GM18868 (cell line): ENCODE results near the gene FAM78A.
"Not testable (repeated sequence)": the region's sequence is repeated elsewhere in the genome, so short reads cannot be mapped to it uniquely, and the experiment has no call there.

Experiments used
- ATAC-seq: cut with Tn5 transposase; IDR thresholded peaks from one replicate; pipeline ENCODE4 v1.9.1; 2021; ENCODE audit warnings: mild to moderate bottlenecking, moderate library complexity; ENCODE audit not compliant: unreplicated experiment

The FAM78A gene

GRCh38 chr9:131270171-131271015, 5.9 kb downstream of the FAM78A start:
- ATAC-seq, result no peak

DNA sequence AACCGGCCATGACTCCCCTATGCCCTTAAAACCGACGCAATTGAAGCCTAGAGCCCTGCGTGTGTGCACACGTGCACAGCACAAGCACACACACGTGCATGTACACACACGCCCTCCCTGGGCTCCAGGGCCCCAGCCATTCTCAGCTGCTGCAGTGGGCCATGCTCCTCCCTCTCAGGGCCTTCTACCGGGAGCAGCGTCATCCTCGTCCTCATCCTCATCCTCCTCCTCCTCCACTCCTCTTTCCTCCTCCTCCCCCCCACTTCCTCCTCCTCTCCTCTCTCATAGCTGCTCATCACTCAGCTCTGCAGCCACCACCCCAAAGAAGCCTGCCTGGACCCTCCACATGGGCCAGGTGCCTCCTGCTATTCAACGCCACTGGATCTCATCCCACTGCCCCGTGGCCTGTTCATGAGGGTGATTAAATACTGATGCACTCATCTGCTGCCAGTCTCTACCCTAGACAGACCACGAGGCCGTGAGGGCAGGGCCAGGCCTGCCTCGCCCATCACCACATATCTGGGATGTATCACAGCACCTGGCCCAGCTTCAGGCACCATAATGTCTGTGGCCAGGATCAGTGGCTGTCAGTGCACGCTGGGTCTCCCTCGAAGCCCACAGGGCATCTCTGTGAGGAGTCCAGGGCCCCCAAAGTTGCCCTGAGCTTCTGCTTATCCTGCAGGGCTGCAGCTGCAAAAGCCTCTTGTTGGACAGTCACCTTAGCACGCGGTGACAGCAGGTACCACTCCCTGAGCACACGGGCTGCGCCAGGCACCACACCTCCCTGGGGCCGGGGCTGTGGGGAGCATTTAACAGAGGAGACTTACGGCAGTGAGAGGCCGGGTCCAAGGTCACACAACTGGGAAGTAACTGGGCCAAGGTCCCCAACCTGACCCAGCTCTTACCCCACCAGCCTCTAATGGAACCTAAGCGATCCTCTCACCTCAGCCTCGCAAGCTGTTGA, 9.8 kb downstream of the FAM78A start:
- ATAC-seq, result no peak

GRCh38 chr9:131264231-131264630, 12.1 kb downstream of the FAM78A start:
- no peak for ATAC-seq

DNA sequence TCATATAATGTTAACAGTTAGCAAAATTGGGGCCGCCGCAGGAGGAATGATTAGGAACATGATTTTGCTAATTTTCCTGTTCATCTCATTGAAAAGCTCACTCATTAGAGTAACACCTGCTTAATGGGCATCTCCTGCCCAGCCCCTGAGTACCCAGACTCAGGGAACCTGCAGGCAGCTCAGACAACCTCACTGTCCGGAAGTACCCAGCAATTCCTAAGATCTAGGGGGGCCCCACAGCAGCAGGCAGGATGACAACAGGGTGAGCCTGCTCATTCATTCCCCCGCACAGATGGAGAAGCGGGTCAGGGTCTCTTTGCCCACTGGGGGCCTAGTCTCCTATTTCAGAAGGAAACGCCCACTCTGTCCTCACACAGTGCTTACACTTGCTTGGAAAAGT, 12.6 kb downstream of the FAM78A start:
- ATAC-seq, result no peak

DNA sequence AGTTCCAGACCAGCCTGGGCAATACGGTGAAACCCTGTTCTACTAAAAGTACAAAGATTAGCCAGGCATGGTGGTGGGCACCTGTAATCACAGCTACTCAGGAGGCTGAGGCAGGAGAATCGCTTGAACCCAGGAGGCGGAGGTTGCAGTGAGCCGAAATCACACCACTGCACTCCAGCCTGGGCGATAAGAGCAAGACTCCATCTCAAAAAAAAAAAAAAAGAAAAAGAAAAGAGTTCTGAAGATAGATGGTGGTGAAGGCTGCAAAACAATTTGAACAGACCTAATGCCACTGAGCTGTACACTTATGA, 13.3 kb downstream of the FAM78A start:
- not testable (repeated sequence) for ATAC-seq

- ATAC-seq, result peak; percentile 66
Observed at GRCh38 chr9:131262327-131263032, 13.8 kb downstream of the FAM78A start.

DNA sequence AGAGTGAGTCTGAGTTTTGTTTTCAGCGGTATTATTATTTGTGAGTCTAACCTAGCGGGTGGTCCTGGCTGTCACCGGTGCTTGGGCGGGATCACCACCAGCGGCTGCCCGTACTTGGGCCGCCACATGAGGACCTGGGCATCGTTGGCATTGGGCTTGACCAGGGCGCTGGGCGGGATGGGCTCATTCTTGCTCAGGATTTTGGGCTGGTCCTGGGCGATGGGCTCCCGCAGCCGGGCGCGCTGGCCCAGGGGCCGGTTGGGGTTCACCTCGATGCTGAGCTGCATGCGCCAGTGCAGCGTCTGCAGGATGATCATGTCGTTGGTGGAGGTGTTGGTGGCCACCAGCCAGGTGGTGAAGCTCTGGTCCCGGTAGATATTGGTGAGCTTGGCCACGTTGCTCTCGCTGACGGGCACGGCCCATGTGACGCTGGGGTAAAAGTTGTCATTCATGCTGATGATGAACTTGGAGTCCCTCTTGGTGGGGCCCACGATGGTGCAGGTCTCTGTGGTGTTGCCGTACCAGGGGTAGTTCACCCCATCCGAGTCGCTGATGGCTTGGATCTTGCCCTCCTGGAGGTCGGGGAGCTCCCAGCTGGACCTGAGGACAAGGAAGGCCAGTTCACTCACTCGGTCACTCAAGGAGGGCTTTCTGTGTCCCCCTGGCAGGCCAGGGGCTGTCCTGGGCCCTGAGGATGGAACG, 15.4 kb downstream of the FAM78A start:
- no peak for ATAC-seq

DNA sequence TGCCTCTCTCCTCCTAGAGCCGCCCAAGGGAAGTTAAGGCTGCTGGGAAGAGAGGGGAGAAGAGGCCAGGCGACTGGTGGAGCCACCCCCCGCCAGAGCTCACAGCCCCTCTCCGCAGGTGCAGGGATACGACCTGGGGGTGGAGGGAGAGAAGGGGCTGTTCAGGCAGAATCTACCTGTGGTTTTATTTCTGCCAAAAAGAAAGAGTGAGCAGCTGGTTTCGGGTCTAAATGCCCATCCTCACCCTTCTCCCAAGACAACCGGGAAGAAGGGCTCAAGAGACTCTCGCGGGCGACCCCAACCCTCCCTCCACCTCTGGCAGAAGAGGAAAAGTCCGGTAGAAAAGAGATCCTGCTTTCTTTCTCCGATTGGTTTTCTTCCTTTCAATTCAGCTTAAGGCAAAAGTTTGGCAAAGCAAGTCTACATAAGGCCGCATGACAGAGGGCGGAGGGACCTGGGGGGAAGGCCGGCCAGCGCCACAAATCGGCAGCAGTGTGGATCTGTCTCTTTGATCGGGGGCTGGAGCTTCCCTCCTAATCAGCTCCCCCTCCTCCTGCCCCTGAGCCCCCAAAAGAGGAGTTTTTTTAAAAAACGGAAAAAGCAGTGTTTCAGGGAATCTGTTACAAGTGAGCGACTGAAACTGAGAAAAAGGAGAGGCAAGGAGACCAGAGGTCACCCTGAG, 16.3 kb downstream of the FAM78A start:
- ATAC-seq, result no peak

DNA sequence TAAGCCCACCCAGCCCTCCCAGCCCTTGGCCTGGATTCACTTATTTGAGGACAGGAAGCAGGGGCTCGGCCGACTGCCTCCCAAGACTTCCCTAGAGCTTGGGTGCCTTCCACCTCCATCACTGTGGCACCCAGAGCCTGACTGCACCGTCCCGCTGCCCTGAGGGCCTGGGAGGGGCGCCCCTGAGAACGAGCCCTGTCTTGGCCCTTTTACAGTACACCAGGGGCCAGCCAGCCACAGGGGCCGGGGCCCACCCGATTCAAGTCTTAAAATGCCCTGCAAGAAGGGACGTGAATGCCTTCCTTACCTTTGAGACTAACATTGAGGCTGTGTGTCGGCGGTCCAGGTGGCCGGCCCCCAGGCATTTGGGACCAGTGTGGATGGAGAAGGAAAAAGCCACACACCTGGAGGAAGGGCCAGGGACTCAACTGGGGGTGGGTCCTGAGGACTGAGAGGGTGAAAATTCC, 16.8 kb downstream of the FAM78A start:
- ATAC-seq, result no peak

- no peak for ATAC-seq
Observed at GRCh38 chr9:131258698-131259431, 17.4 kb downstream of the FAM78A start.

DNA sequence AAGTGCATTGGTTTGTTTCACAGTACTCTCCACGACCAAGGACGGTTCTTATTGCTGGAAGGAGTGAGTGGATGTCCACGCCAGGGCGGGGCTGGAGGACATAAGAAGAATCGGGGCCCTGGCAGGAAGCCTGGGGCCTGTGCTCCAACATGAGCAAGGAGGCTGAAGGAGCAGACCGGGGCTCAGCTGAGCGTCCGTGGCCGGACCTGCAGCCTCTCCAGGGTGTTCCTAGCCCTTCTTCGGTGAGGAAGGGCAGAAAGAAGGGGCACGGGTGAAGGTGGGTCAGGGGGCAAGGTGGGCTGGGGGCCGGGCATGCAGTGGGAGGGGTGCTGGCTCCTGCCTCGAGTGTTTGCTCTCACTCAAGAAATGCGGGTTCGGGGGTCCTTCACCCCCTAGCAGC, 18.1 kb downstream of the FAM78A start:
- ATAC-seq, result no peak

DNA sequence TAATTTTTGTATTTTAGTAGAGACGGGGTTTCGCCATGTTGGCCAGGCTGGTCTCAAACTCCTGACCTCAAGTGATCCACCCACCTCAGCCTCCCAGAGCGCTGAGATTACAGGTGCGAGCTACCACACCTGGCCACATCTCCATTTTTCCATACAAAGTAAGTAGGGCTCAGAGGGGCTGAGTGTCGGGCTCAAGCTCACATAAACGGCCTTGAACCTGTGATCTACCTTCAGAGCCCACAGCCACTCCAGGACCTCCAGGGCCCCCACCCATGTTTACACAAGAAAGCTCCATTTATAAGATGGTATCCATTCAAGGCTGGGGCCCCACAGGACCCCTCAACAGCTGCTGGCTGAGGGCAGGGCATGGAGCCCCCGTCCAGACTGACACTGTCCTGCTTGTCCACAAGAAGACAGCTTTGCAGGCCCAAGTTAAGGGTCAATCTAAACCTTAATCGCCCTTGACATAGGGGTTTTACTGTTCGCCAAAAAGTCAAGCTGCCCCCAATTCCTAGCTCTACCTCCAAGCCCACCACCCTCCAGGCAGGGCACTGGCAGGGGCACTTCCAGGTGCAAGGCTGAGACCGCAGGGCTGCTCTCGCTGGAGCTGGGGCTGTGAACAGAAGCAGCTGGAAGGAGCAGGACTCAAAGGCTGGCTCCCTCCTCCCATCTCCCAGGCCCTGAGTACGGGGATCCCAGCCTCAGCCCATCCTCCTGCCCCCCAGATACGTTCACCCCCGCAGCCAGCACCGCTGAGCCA, 18.9 kb downstream of the FAM78A start:
- ATAC-seq, result no peak

DNA sequence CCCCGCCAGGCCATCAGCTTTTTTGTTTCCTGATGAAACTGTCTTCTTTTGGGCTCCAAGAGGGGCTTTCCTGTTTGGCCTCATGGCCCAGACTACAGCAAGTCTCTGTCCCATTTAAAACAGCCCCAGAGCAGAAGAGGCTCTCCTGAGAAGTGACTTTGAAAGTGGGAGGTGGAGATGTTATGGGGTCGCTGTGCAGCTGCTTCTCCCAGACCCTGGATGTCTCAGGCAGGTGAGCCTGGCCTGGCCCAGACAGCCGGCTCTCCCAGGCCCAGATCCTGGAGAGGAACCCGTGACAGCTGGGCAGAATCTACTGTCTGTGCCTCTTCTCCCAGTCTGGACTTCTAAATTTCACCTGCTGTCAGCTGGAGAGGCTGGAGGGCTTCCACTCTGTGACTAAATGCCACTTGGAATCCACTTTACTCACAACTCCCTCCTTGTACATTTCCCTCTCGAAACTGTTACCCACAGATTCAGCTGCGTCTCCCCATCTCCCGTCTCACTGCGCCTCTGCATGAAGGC, 20.6 kb downstream of the FAM78A start:
- no peak for ATAC-seq

GRCh38 chr9:131254626-131255025, 21.7 kb downstream of the FAM78A start:
- ATAC-seq, result no peak

DNA sequence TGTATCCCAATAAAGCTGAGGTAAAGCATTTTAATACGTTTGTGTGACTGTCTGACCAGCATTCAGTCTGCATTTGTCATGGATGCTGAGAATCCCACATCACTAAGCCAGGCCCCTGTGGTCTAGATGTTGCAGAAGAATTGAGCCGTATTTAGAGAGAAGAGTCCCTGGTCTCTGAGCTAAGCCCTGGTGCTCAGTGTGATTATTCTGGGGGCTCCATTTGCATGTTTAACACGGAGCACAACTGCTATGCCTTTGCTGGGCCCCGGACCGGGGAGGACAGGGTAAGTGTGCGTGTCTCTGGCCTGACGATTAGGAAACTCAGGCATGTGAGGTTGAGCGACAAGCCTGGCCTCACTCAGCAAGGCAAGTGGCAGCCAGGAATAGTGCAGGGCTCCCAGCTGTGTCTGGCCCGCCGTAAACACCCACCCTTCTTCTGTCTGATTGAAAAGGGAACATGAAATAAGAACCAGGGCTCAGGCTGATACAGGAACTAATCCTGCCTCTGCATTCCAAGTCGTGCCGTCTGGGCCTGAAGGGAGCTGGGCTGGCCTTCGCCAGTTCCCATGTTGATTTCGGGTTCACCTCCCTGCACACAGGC, 22.3 kb downstream of the FAM78A start:
- peak; percentile 32 for ATAC-seq

- no peak for ATAC-seq
Observed at GRCh38 chr9:131252120-131252519, 24.2 kb downstream of the FAM78A start.

DNA sequence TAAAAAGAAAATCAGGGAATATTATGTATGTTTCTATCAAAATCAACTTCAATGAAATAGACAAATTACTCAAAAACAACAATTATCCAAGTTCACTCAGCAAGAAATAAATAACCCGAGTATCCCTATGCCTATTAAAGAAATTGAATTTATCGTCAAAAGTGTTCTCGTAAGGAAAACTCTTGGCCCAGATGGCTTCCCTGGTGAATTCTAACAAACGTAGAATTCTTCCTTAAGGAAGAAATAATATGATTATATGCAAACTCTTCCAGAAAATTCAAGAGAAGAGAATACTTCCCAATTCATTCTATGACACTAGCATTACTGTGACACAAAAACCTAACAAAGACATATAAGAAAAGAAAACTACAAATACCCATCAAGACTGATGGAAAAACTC, 29.7 kb downstream of the FAM78A start:
- ATAC-seq, result no peak

GRCh38 chr9:131244331-131244730, 32.0 kb downstream of the FAM78A start:
- not testable (repeated sequence) for ATAC-seq
